ENCODE measurements around the gene FIG4. TPM values are rescaled to one million over a fixed set of nuclear protein-coding genes. Genes with fewer than 3 reads are reported as not detected.

Gene FIG4
- total RNA-seq, 1 experiment from 2014 or later = 5.7 TPM

GRCh38 chr6:109701221-109701620 lies 10.1 kb downstream of the FIG4 start:
- H3K27me3 ChIP-seq (ENCODE audit: low read length) = no peaks in the 10 kb centered on the region
- H4K20me1 ChIP-seq (ENCODE audit: low read length) = no peaks in the 10 kb centered on the region
- H3K4me2 ChIP-seq (ENCODE audit: low read length) = no peak overlapping the region
- no peak overlapping the region for H3K4me3 ChIP-seq (ENCODE audit: low read length)
- H2AFZ ChIP-seq (ENCODE audit: low read length) = no peak overlapping the region
- H3K9ac ChIP-seq (ENCODE audit: low read length) = no peak overlapping the region
- no peaks in the 10 kb centered on the region for H3K4me1 ChIP-seq (ENCODE audit: insufficient read depth, low read length)
- DNase-seq (no peak), ATAC-seq (no peak)
- TF ChIP-seq EZH2 (IDR thresholded peaks at IDR 0.05; ENCODE audit: low read length, unreplicated experiment) = no peak
- TF ChIP-seq CTCF (conservative IDR thresholded peaks at IDR 0.05; ENCODE audit: low read depth, low read length) = no peak
- no peak for TF ChIP-seq EZH2phosphoT487 (IDR thresholded peaks at IDR 0.05; ENCODE audit: borderline replicate concordance, low read length)
- no peaks in the 10 kb centered on the region for H3K36me3 ChIP-seq (ENCODE audit: low read depth, low read length)
- H3K9me3 ChIP-seq (ENCODE audit: low read length) = no peaks in the 10 kb centered on the region
- CTCF ChIA-PET = no interaction called here
- intact Hi-C loops (cut with micrococcal nuclease) = no loop called here
- H3K9me2 ChIP-seq (replicated peaks; ENCODE audit: low read length) = no peaks in the 10 kb centered on the region
- no peaks in the 10 kb centered on the region for H3F3A ChIP-seq (ENCODE audit: low read length, unreplicated experiment)
- POLR2A ChIA-PET (ENCODE audit: unreplicated experiment) = no interaction called here
- no peak overlapping the region for H3K27ac ChIP-seq (ENCODE audit: low read length)
- no peaks in the 10 kb centered on the region for H3K79me2 ChIP-seq (ENCODE audit: low read length)
- BruUV-seq (replicated peaks) = no TSS peak

- no peaks in the 10 kb centered on the region for H3F3A ChIP-seq (ENCODE audit: low read length, unreplicated experiment)
- no peak for DNase-seq
- H3K9me3 ChIP-seq (ENCODE audit: low read length) = no peaks in the 10 kb centered on the region
- ATAC-seq = no peak
- no peaks in the 10 kb centered on the region for H3K4me1 ChIP-seq (ENCODE audit: insufficient read depth, low read length)
- ChIA-PET CTCF (interaction anchor here (2.8 kb wide), 1 partner anchor 338 kb away, joined by 31 read pairs; no protein-coding TSS in a partner anchor), POLR2A (ENCODE audit: unreplicated experiment) (no interaction called here)
- H3K4me3 ChIP-seq (ENCODE audit: low read length) = no peak overlapping the region
- no peaks in the 10 kb centered on the region for H3K36me3 ChIP-seq (ENCODE audit: low read depth, low read length)
- H2AFZ ChIP-seq (ENCODE audit: low read length) = no peak overlapping the region
- no peaks in the 10 kb centered on the region for H4K20me1 ChIP-seq (ENCODE audit: low read length)
- no peak overlapping the region for H3K27ac ChIP-seq (ENCODE audit: low read length)
- intact Hi-C loops (cut with micrococcal nuclease) = no loop called here
- BruUV-seq (replicated peaks) = no TSS peak
- no peaks in the 10 kb centered on the region for H3K27me3 ChIP-seq (ENCODE audit: low read length)
- no peaks in the 10 kb centered on the region for H3K9me2 ChIP-seq (replicated peaks; ENCODE audit: low read length)
- no peak overlapping the region for H3K9ac ChIP-seq (ENCODE audit: low read length)
- no peaks in the 10 kb centered on the region for H3K79me2 ChIP-seq (ENCODE audit: low read length)
- TF ChIP-seq EZH2phosphoT487 (IDR thresholded peaks at IDR 0.05; ENCODE audit: borderline replicate concordance, low read length) = no peak
- TF ChIP-seq EZH2 (IDR thresholded peaks at IDR 0.05; ENCODE audit: low read length, unreplicated experiment) = no peak
- TF ChIP-seq CTCF (conservative IDR thresholded peaks at IDR 0.05; ENCODE audit: low read depth, low read length) = no peak
- no peak overlapping the region for H3K4me2 ChIP-seq (ENCODE audit: low read length)
Measured at GRCh38 chr6:109701774-109702173, 10.7 kb downstream of the FIG4 start.

- Histone ChIP-seq H3K9ac (ENCODE audit: low read length) (no peak overlapping the region), H3K4me1 (ENCODE audit: insufficient read depth, low read length) (no peaks in the 10 kb centered on the region), H3K4me2 (ENCODE audit: low read length) (no peak overlapping the region), H3K4me3 (ENCODE audit: low read length) (no peak overlapping the region), H2AFZ (ENCODE audit: low read length) (no peak overlapping the region), H3K27ac (ENCODE audit: low read length) (no peak overlapping the region), H3K27me3 (ENCODE audit: low read length) (no peaks in the 10 kb centered on the region), H3K9me3 (ENCODE audit: low read length) (no peaks in the 10 kb centered on the region), H4K20me1 (ENCODE audit: low read length) (no peaks in the 10 kb centered on the region), H3K36me3 (ENCODE audit: low read depth, low read length) (no peaks in the 10 kb centered on the region), H3K79me2 (ENCODE audit: low read length) (no peaks in the 10 kb centered on the region), H3K9me2 (replicated peaks; ENCODE audit: low read length) (no peaks in the 10 kb centered on the region), H3F3A (ENCODE audit: low read length, unreplicated experiment) (no peaks in the 10 kb centered on the region)
- intact Hi-C loops (cut with micrococcal nuclease) = no loop called here
- POLR2A ChIA-PET (ENCODE audit: unreplicated experiment) = no interaction called here
- ATAC-seq (no peak), DNase-seq (no peak)
- TF ChIP-seq EZH2phosphoT487 (IDR thresholded peaks at IDR 0.05; ENCODE audit: borderline replicate concordance, low read length) (no peak), EZH2 (IDR thresholded peaks at IDR 0.05; ENCODE audit: low read length, unreplicated experiment) (no peak), CTCF (conservative IDR thresholded peaks at IDR 0.05; ENCODE audit: low read depth, low read length) (no peak)
- BruUV-seq (replicated peaks) = no TSS peak
- CTCF ChIA-PET = interaction anchor here (2.8 kb wide), 1 partner anchor 337 kb away, joined by 31 read pairs; no protein-coding TSS in a partner anchor
Measured at GRCh38 chr6:109702791-109703190, 11.7 kb downstream of the FIG4 start.

Data from PC-3 (cell line).